Mammary epithelial cell (primary cell): Measurements from ENCODE around the gene CCP110.

ENCODE experiments used
- CTCF ChIP-seq, 2 donors: IDR thresholded peaks in 1 of 2; conservative IDR thresholded peaks in 1 of 2; 2 replicates each; pipeline ENCODE4 v1.5.1; 2011 to 2012; ENCODE audit warnings: inconsistent platforms in 2 of 2, low read length in 2 of 2, mild to moderate bottlenecking in 2 of 2, control low read depth in 1 of 2, low read depth in 1 of 2; ENCODE audit not compliant: insufficient read depth in 1 of 2; ENCODE audit errors: extremely low read depth in 1 of 2
- EZH2 ChIP-seq: IDR thresholded peaks from 2 replicates; pipeline ENCODE4 v1.6.1; 2012; ENCODE audit warnings: low read length, inconsistent platforms, borderline replicate concordance

GRCh38 chr16:19515757-19516156, 8.0 kb upstream of the CCP110 start:
- TF ChIP-seq EZH2, result no peak
- TF ChIP-seq CTCF (conservative IDR thresholded peaks at IDR 0.05 in 1 of 2, IDR thresholded peaks at IDR 0.05 in 1 of 2; ENCODE audit: extremely low read depth in 1 of 2, insufficient read depth in 1 of 2, low read depth in 1 of 2, low read length in 2 of 2), result no peak
